Endothelial cell (in vitro differentiated cells): ENCODE data around the gene AKNA. TPM values are rescaled to one million over a fixed set of nuclear protein-coding genes. Genes with fewer than 3 reads are reported as not detected.

Source experiments
- DNase-seq: peaks from one replicate; pipeline ENCODE4 v3.0.0; 2021; ENCODE audit warnings: low spot score
- H3K27ac Mint-ChIP-seq: one replicate; pipeline ENCODE4 v1.8.0; 2021; ENCODE audit warnings: mixed read lengths, inconsistent platforms; ENCODE audit not compliant: unreplicated experiment
- H3K27me3 Mint-ChIP-seq: one replicate; pipeline ENCODE4 v1.8.0; 2021; ENCODE audit warnings: mild to moderate bottlenecking, moderate library complexity, mixed read lengths, inconsistent platforms; ENCODE audit not compliant: unreplicated experiment
- H3K36me3 Mint-ChIP-seq: one replicate; pipeline ENCODE4 v1.8.0; 2021; ENCODE audit warnings: mild to moderate bottlenecking, low read depth, mixed read lengths, inconsistent platforms; ENCODE audit not compliant: unreplicated experiment
- H3K4me1 Mint-ChIP-seq: one replicate; pipeline ENCODE4 v1.8.0; 2021; ENCODE audit warnings: mild to moderate bottlenecking, mixed read lengths, inconsistent platforms; ENCODE audit not compliant: unreplicated experiment
- H3K4me3 Mint-ChIP-seq: one replicate; pipeline ENCODE4 v1.8.0; 2021; ENCODE audit warnings: mild to moderate bottlenecking, mixed read lengths, inconsistent platforms; ENCODE audit not compliant: unreplicated experiment
- H3K9me3 Mint-ChIP-seq: one replicate; pipeline ENCODE4 v1.8.0; 2021; ENCODE audit warnings: mixed read lengths, inconsistent platforms; ENCODE audit not compliant: unreplicated experiment
- total RNA-seq: library from RNA; stranded (reverse); fragmentation: NEBNext Ultra II Directional; extraction: Animal tissue kit (Norgen Biotek cat#: 25700); gene quantifications from one replicate; pipeline ENCODE4 v1.2.1, GENCODE V29; 2021; ENCODE audit not compliant: unreplicated experiment
- TF ChIP-seq, protein P1 (sequence below): fragments of 200-600 bp; sonication (generic); IDR thresholded peaks from one replicate; pipeline ENCODE4 v1.5.0; 2021; ENCODE audit warnings: antibody characterized with exemption; ENCODE audit not compliant: unreplicated experiment

The AKNA gene
- total RNA-seq, 1 donor from 2014 or later = 79.1 TPM

DNA sequence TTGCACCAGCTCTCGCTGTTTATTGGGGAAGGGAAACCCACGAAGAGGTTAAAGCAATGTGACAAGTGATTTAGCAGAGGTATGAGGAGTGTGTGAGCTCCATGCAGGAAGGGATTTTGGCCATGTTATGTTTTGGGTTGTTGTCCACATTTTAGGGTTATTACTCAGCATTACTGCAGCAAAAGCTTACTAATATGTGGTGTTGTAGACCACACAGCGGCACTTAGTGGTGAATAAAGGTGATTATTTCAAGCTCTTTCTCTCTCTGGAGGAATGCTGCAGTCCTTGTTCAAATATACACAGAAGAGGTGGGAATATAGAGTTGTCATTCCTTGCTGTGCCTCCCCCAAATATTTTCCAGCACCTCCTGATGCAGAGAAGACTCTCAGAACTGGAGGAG, 29.7 kb upstream of the AKNA start:
- Mint-ChIP-seq H3K27me3 (peaks cover 8% of the 10 kb centered on the region), H3K4me3 (no peak overlapping the region), H3K4me1 (peaks cover 26% of the 10 kb centered on the region), H3K9me3 (no peaks in the 10 kb centered on the region), H3K27ac (no peak overlapping the region), H3K36me3 (peaks cover 12% of the 10 kb centered on the region)
- DNase-seq = no peak
- TF ChIP-seq, protein P1, sequence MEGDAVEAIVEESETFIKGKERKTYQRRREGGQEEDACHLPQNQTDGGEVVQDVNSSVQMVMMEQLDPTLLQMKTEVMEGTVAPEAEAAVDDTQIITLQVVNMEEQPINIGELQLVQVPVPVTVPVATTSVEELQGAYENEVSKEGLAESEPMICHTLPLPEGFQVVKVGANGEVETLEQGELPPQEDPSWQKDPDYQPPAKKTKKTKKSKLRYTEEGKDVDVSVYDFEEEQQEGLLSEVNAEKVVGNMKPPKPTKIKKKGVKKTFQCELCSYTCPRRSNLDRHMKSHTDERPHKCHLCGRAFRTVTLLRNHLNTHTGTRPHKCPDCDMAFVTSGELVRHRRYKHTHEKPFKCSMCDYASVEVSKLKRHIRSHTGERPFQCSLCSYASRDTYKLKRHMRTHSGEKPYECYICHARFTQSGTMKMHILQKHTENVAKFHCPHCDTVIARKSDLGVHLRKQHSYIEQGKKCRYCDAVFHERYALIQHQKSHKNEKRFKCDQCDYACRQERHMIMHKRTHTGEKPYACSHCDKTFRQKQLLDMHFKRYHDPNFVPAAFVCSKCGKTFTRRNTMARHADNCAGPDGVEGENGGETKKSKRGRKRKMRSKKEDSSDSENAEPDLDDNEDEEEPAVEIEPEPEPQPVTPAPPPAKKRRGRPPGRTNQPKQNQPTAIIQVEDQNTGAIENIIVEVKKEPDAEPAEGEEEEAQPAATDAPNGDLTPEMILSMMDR = no peak

DNA sequence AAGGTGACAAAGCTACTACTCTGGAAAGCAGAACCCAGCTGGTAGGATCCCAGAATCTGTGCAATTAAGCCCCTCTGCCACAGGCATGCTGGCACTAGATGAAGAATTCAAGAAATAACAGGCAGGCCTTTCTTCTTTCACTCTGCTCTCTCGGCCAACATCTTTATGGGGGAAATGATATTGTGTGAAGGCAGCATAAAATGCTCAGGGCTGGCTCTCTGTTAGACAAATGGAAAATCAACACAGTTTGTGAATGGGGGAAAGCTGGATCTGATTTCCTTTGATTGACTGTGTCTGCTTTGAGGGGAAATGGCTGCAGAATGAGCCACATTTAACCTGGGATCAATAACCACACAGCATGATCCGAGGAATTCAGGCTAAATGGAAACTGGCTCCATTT, 29.1 kb upstream of the AKNA start:
- Mint-ChIP-seq H3K4me1 (peaks cover 28% of the 10 kb centered on the region), H3K9me3 (no peaks in the 10 kb centered on the region), H3K27ac (no peak overlapping the region), H3K4me3 (no peak overlapping the region), H3K36me3 (peaks cover 12% of the 10 kb centered on the region), H3K27me3 (peaks cover 5% of the 10 kb centered on the region)
- TF ChIP-seq, protein P1 = no peak
- DNase-seq = no peak

DNA sequence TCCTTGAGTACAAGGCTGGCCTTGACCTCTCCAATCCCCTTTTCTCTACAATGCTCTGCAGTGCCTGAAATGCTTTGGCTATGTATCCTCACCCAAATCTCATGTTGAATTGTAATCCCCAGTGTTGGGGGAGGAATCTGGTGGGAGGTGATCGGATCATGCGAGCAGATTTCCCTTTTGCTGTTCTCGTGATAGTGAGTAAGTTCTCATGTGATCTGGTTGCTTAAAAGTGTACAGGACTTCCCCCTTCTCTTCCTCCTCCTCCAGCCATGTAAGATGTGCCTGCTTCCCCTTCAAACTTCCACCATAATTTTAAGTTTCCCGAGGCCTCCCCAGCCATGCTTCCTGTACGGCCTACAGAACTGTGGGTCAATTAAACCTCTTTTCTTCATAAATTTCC, 28.5 kb upstream of the AKNA start:
- Mint-ChIP-seq H3K27ac (no peak overlapping the region), H3K27me3 (peaks cover 5% of the 10 kb centered on the region), H3K4me3 (no peak overlapping the region), H3K9me3 (no peaks in the 10 kb centered on the region), H3K36me3 (peaks cover 12% of the 10 kb centered on the region), H3K4me1 (peaks cover 28% of the 10 kb centered on the region)
- TF ChIP-seq, protein P1 = no peak
- no peak for DNase-seq

DNA sequence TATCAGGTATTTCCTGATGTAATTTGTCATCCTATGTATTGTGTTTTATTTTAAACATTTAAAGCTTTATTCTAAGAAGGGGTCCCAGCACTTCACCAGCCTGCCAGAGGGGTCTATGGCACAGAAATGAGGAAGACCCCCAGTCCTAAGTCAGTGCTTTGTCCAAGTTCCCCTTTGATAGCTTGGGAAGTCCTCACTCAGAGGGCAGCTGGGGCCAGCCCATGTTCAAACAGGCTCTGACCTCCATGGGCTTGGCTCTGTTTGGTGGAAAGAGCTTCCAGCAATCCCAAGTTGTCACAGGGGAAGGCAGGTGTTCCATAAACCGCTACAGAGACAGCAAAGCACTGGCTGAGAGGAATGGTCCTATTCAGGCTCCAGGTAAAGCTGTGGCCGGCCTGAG, 26.6 kb upstream of the AKNA start:
- TF ChIP-seq, protein P1 = no peak
- DNase-seq = no peak
- Mint-ChIP-seq H3K36me3 (peaks cover 12% of the 10 kb centered on the region), H3K9me3 (no peaks in the 10 kb centered on the region), H3K27ac (no peak overlapping the region), H3K4me3 (no peak overlapping the region), H3K27me3 (peaks cover 12% of the 10 kb centered on the region), H3K4me1 (peaks cover 28% of the 10 kb centered on the region)

DNA sequence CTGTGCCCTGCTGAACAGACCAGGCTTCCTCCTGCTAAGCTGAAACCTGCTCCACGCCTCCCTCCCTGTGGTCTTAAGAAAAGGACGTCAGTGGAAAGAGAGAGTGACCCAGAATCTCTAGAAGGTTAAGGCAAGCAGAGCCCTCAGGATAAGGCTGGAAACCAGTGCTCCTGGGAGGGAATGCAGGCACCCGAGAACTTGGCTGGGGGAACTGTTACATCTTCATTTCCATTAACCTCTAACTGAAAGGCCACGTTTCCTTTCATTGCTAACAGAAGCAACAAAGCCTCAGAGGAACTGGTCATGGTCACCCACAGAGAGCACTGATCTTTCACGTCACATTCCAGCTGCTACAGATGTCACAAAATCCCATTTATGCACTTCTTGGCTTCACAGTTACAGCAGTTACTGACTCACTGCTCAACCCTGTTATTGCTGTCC, 26.1 kb upstream of the AKNA start:
- no peak overlapping the region for H3K27ac Mint-ChIP-seq
- no peak overlapping the region for H3K4me3 Mint-ChIP-seq
- peaks cover 28% of the 10 kb centered on the region for H3K4me1 Mint-ChIP-seq
- peaks cover 14% of the 10 kb centered on the region for H3K27me3 Mint-ChIP-seq
- no peaks in the 10 kb centered on the region for H3K9me3 Mint-ChIP-seq
- no peak for DNase-seq
- TF ChIP-seq, protein P1 = no peak
- H3K36me3 Mint-ChIP-seq = peaks cover 12% of the 10 kb centered on the region
